Cardiac septum (tissue), 1 donor: ENCODE measurements around the gene DMRT1. TPM values are rescaled to one million over a fixed set of nuclear protein-coding genes. Genes with fewer than 3 reads are reported as not detected.
"Not testable (repeated sequence)": the region's sequence is repeated elsewhere in the genome, so short reads cannot be mapped to it uniquely, and the experiment has no call there.

ENCODE experiments used
- DNase-seq: peaks from one replicate; pipeline ENCODE4 v3.0.0-alpha.2; 2020; ENCODE audit warnings: low spot score
- intact Hi-C: fragments of 100-400 bp; cut with DNase I; formaldehyde crosslinking; loops from one replicate; pipeline ENCODE4 v1.14.0; 2022
- total RNA-seq: library from RNA; stranded (reverse); fragmentation: NEBNext Ultra II Directional; extraction: Animal tissue kit (Norgen Biotek cat#: 25700); gene quantifications from one replicate; pipeline ENCODE4 v1.2.1, GENCODE V29; 2021
- donor health status: DM: no; HTN: no; CAD: no.

The DMRT1 gene
- total RNA-seq, 1 donor from 2014 or later, result not detected

DNA sequence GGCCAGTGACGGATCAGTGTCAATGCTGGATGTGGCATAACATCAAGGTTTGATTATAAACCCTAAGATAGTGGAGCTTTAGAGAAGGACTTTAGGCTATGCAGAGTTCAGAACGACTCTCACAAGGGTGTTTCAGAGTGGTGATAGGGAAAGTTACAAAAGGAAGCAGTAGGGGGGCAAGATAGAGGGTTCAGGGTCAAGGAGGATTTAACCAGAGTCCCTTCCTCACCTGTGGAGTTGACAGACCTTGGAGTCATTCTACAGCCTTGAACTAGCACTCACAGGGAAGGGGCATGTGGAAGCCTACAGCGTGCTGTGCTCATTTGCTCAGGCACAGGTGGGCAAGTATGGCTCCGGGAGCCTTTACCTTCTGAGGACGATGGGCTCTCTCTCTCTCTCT lies 7.9 kb downstream of the DMRT1 start:
- intact Hi-C loops, result no loop called here
- DNase-seq, result no peak

- no peak for DNase-seq
- intact Hi-C loops, result no loop called here
Measured at GRCh38 chr9:852539-852938, 11.0 kb downstream of the DMRT1 start.

DNA sequence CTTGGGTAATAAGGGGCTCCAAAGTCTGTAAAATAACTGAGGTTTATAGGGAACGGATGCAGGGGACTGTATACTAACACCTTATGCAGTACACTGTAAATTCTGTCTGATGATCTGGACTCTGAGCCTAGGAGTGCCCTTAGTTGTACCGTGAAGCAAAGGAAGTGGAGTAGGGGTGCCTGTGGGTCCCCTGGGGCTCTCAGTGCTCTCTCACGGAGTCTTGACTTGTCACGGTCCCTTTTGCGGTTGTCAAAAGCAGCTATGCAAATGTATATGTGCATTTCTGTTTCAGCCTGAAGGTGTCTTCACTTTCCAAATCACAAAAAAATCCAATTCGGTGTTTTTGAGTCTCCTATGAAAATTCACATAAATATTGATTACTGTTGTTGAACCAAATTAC lies 17.8 kb downstream of the DMRT1 start:
- intact Hi-C loops, result no loop called here
- no peak for DNase-seq

DNA sequence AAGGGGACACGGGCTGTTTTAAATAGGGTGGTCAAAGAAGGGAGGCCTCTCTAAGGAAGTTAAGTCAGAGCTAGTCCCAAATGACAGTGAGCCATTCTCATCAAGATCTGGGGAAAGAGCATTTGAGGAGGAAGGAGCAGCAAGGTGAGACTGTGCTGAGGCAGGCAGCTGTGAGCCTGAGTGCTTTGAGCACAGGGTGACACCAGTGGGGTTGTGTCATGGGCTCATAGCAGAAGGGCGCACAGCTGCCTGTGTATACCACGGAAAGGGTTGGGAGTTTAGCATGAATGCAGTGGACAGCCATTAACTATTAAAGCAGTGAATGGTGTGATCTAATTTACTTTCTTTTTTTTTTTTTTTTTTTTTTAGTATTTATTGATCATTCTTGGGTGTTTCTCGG lies 19.2 kb downstream of the DMRT1 start:
- intact Hi-C loops, result no loop called here
- DNase-seq, result no peak

DNA sequence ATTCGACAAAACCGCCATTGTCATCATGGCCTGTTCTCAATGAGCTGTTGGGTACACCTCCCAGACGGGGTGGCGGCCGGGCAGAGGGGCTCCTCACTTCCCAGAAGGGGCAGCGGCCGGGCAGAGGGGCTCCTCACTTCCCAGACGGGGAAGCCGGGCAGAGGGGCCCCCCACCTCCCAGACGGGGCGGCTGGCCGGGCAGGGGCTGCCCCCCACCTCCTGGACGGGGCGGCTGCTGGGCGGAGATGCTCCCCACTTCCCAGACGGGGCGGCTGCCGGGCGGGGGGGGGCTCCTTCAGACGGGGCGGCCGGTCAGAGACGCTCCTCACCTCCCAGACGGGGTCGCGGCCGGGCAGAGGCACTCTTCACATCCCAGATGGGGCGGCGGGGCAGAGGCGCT lies 20.0 kb downstream of the DMRT1 start:
- intact Hi-C loops, DNase-seq: not testable (repeated sequence)

GRCh38 chr9:875119-875962 lies 33.8 kb downstream of the DMRT1 start:
- DNase-seq, result no peak
- intact Hi-C loops, result no loop called here

DNA sequence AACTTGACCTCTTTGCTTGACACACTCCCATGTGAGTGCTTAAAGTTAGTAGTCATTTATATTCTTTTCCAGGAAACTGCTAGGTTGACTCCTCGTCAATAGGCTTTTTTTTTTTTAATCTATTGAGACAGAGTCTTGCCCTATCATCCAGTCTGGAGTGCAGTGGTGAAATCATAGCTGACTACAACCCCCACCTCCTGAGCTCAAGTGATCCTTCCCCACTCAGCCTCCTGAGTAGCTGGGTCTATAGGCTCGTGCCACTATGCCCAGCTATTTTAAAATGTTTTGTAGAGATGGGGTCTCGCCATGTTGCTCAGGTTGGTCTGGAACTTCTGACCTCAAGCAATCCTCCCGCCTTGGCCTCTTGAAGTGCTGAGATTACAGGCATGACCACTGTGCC lies 34.9 kb downstream of the DMRT1 start:
- intact Hi-C loops, result no loop called here
- no peak for DNase-seq

GRCh38 chr9:878239-878638 lies 36.7 kb downstream of the DMRT1 start:
- intact Hi-C loops, result no loop called here
- no peak for DNase-seq

DNA sequence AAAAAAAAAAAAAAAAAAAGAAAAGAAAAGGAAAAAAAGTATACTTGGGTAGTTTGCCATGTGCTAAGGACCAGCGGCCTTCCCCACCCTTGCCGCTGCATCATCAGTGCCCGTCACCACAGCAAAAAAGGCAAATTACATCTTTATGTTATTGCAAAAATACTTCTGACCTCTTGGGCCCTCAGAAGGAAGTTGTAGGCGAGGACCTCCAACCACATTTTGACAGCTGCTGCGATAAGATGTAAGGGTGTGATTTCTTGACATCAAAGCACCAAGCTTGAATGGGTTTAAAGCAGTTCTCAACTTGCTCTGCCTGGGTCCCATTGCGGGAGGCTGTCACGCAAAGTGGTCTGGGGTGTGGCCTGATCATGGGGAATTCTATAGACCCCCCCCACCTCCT lies 39.2 kb downstream of the DMRT1 start:
- no peak for DNase-seq
- intact Hi-C loops, result no loop called here

GRCh38 chr9:882416-882924 lies 41.0 kb downstream of the DMRT1 start:
- intact Hi-C loops, result no loop called here
- DNase-seq, result no peak

GRCh38 chr9:883011-883410 lies 41.5 kb downstream of the DMRT1 start:
- intact Hi-C loops, result no loop called here

DNA sequence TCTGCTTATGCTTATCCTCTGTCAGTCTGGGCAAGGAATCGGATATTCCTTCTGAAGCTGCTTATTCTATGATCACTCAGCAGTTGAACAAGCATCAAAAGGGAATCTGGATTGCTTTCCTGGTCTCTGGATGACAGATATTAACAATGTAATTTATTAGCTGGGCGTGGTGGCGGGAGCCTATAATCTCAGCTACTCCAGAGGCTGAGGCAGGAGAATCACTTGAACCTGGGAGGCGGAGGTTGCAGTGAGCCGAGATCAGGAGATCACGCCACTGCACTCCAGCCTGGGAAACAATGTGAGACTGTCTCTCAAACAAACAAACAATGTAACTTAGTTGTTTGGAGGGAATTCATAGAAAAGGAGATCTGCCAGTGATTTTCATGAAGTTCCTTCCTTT lies 45.4 kb downstream of the DMRT1 start:
- intact Hi-C loops, result no loop called here
- no peak for DNase-seq

More at GRCh38 chr9:883011-883410, 41.5 kb downstream of the DMRT1 start:
- DNase-seq, result no peak

DNA sequence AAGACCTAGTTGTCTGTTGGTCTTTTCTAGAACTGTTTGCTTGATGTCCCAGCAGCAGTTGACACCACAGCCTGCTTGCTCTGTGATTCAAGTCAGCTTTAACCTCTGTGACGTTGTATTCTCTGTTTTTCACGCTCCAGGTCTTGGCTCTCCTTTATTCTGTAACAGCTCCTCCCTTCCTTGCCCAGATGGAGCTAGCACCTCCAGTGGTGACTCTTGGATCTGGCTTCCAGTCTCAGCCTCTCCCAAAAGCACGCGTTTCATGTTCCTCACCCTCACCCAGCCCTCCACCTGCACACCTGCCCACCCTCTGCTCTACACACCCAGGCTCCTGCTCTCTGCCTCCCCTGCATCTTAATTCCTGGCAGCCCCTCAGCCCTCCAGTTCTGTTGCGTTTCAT lies 50.6 kb downstream of the DMRT1 start:
- no peak for DNase-seq
- intact Hi-C loops, result loop anchor here (5.0 kb wide), 1 partner anchor 115 kb away; no protein-coding TSS in a partner anchor

DNA sequence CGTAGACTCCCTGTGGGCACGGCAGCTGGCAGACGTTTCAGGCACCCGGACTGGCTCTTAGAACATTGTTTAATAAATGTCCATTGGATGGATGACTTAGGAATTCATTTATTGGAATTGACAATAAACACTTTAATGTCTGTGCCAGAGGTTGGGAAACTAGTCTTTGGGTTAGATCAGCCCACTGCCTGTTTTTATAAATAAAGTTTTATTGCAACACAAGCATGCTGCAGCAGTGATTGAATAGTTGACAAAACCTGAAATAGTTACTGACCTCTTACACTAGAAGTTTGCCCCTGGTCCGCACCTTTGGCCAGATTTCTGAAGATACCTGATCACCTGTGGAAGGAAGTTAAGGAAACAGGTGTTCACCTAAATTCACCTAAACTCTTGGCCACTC lies 51.6 kb downstream of the DMRT1 start:
- intact Hi-C loops, result loop anchor here (5.0 kb wide), 1 partner anchor 114 kb away; no protein-coding TSS in a partner anchor
- DNase-seq, result no peak

GRCh38 chr9:893843-894420 lies 52.4 kb downstream of the DMRT1 start:
- intact Hi-C loops, result loop anchor here (5.0 kb wide), 1 partner anchor 113 kb away; no protein-coding TSS in a partner anchor
- DNase-seq, result no peak

GRCh38 chr9:899440-900184 lies 58.1 kb downstream of the DMRT1 start:
- intact Hi-C loops, result no loop called here
- DNase-seq, result no peak

DNA sequence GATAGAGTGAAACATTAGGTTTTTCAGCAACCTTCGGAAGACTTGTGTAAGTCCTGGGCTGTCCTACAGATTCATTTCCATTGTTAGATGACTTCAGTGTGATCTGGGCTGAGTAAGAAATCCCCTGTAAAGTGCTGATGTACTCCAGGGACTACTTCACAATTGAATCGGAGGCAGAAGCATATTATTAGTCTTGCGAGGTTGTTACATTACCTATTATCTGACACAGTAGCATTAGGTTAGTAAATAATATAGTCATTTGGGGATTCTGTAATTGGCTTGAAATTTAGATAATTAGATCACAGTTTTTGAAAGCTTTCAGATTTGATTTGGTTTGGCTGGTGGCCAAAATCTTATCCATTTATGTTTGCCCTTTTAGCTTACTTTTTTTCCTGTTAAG lies 62.4 kb downstream of the DMRT1 start:
- intact Hi-C loops, result no loop called here
- no peak for DNase-seq

DNA sequence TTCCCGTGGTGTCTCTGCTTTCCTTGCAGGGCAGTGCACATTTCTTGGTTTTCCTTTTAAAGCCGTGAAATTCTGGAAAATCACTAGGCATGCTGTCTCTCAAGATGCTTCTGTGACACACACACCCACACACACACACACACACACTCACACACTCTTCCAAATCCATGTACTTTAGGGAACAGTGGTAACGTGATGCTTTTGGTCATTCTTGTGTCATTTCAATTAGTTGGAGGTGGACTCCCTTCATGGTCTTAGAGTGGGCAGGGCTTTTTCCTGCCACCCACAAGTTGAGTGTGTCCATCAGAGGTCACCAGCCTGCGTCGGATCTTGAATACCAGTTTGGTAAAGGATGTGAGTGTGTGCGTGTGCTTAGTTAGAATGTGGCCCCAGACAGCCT lies 64.4 kb downstream of the DMRT1 start:
- DNase-seq, result no peak
- intact Hi-C loops, result no loop called here

GRCh38 chr9:908536-909205 lies 67.2 kb downstream of the DMRT1 start:
- no peak for DNase-seq
- intact Hi-C loops, result no loop called here

- no peak for DNase-seq
- intact Hi-C loops, result no loop called here
Measured at GRCh38 chr9:911005-911404, 69.5 kb downstream of the DMRT1 start.
